ENCODE measurements around the gene SUSD2. TPM values are rescaled to one million over a fixed set of nuclear protein-coding genes. Genes with fewer than 3 reads are reported as not detected.

The SUSD2 gene
- total RNA-seq, 1 experiment from 2014 or later = 0.29 TPM

- DNase-seq (ENCODE audit: low read depth) = no peak
Measured at GRCh38 chr22:24214467-24215285, 33.4 kb downstream of the SUSD2 start.

- no peak for DNase-seq (ENCODE audit: low read depth)
Measured at GRCh38 chr22:24216541-24217209, 35.4 kb downstream of the SUSD2 start.

- no peak for DNase-seq (ENCODE audit: low read depth)
Measured at GRCh38 chr22:24217384-24217783, 36.1 kb downstream of the SUSD2 start.

GRCh38 chr22:24219750-24220149 lies 38.5 kb downstream of the SUSD2 start:
- DNase-seq (ENCODE audit: low read depth) = no peak

- DNase-seq (ENCODE audit: low read depth) = no peak
Measured at GRCh38 chr22:24224468-24224867, 43.2 kb downstream of the SUSD2 start.

GRCh38 chr22:24225044-24225601 lies 43.8 kb downstream of the SUSD2 start:
- no peak for DNase-seq (ENCODE audit: low read depth)

GRCh38 chr22:24225951-24226350 lies 44.7 kb downstream of the SUSD2 start:
- DNase-seq (ENCODE audit: low read depth) = no peak

GRCh38 chr22:24230911-24231656 lies 49.8 kb downstream of the SUSD2 start:
- DNase-seq (ENCODE audit: low read depth) = peak; percentile 45

GRCh38 chr22:24231706-24232105 lies 50.4 kb downstream of the SUSD2 start:
- DNase-seq (ENCODE audit: low read depth) = no peak

GRCh38 chr22:24232124-24232523 lies 50.8 kb downstream of the SUSD2 start:
- no peak for DNase-seq (ENCODE audit: low read depth)

- DNase-seq (ENCODE audit: low read depth) = no peak
Measured at GRCh38 chr22:24232725-24233124, 51.4 kb downstream of the SUSD2 start.

GRCh38 chr22:24233235-24233634 lies 51.9 kb downstream of the SUSD2 start:
- no peak for DNase-seq (ENCODE audit: low read depth)

GRCh38 chr22:24233816-24234215 lies 52.5 kb downstream of the SUSD2 start:
- no peak for DNase-seq (ENCODE audit: low read depth)

GRCh38 chr22:24235315-24235714 lies 54.0 kb downstream of the SUSD2 start:
- DNase-seq (ENCODE audit: low read depth) = no peak

GRCh38 chr22:24236656-24237055 lies 55.4 kb downstream of the SUSD2 start:
- no peak for DNase-seq (ENCODE audit: low read depth)

GRCh38 chr22:24238101-24238694 lies 56.9 kb downstream of the SUSD2 start:
- DNase-seq (ENCODE audit: low read depth) = peak; percentile 38

Other genes with a start within 250 kb of the SUSD2 start
- gene GSTT2B, start 220.3 kb upstream of the SUSD2 start, total RNA-seq (2014; rRNA removed; shearing (Covaris generic)) = 0.68 and 0.91 TPM in 2 replicates
- gene DDTL, start 214.6 kb upstream of the SUSD2 start, total RNA-seq (2014; rRNA removed; shearing (Covaris generic)) = 0.11 and 1.1 TPM in 2 replicates
- 113 and 133 TPM in 2 replicates for gene DDT, start 207.0 kb upstream of the SUSD2 start, total RNA-seq (2014; rRNA removed; shearing (Covaris generic))
- not detected in 2 replicates for gene GSTT2, start 201.4 kb upstream of the SUSD2 start, total RNA-seq (2014; rRNA removed; shearing (Covaris generic))
- not detected in 2 replicates for gene GSTT4, start 176.0 kb upstream of the SUSD2 start, total RNA-seq (2014; rRNA removed; shearing (Covaris generic))
- gene CABIN1, start 170.2 kb upstream of the SUSD2 start, total RNA-seq (2014; rRNA removed; shearing (Covaris generic)) = 21.2 and 28.2 TPM in 2 replicates
- not detected in 2 replicates for gene GGT5, start 63.6 kb downstream of the SUSD2 start, total RNA-seq (2014; rRNA removed; shearing (Covaris generic))
- 21.9 and 24.1 TPM in 2 replicates for gene SPECC1L, start 89.3 kb downstream of the SUSD2 start, total RNA-seq (2014; rRNA removed; shearing (Covaris generic))
- gene ADORA2A, start 246.1 kb downstream of the SUSD2 start, total RNA-seq (2014; rRNA removed; shearing (Covaris generic)) = 0.95 and 2.7 TPM in 2 replicates